GM12878 (cell line): ENCODE measurements around the gene BBS2. TPM values are rescaled to one million over a fixed set of nuclear protein-coding genes. Genes with fewer than 3 reads are reported as not detected.

Experiments
- ATAC-seq: fragments of 200-7000 bp; cut with Tn5 transposase; 3 replicates; pipeline ENCODE4 v1.9.1; 2020; ENCODE audit warnings: mild to moderate bottlenecking, moderate library complexity
- BruUV-seq: library from RNA; stranded (reverse); fragments of 400-500 nt; replicated peaks from 2 replicates; lab custom pipeline; 2021; lab: Mats Ljungman, UMichigan
- CTCF ChIA-PET: fragments of 300-600 bp; sonication (Branson Sonifier 250); formaldehyde crosslinking; extraction: SDS; loops from one replicate; lab custom pipeline; 2021; ENCODE audit warnings: inconsistent platforms; lab: Yijun Ruan, JAX
- POLR2A ChIA-PET: fragments of 350-600 bp; formaldehyde crosslinking; extraction: SDS; loops from one replicate; lab custom pipeline; 2021; ENCODE audit warnings: inconsistent platforms; lab: Charles Lee
- RAD21 ChIA-PET: fragments of 300-600 bp; sonication (Branson Sonifier 250); formaldehyde crosslinking; loops from one replicate; lab custom pipeline; 2023; ENCODE audit warnings: antibody characterized with exemption; ENCODE audit not compliant: unreplicated experiment; lab: Charles Lee
- SMC1A ChIA-PET: fragments of 300-600 bp; sonication (Branson Sonifier 250); formaldehyde crosslinking; loops from one replicate; lab custom pipeline; 2023; ENCODE audit not compliant: unreplicated experiment, uncharacterized antibody; lab: Charles Lee
- DNase-seq: peaks from one replicate; pipeline ENCODE4 v3.0.0-alpha.2; 2011; ENCODE audit warnings: low read depth, low spot score
- FAIRE-seq: peaks from 3 replicates; lab custom pipeline; 2011; peaks lifted over from hg19 to GRCh38; lab: Jason Lieb, UNC
- H2AFZ ChIP-seq: 2 replicates; pipeline ENCODE4 v1.6.0; 2011; ENCODE audit warnings: low read depth, low read length, control low read depth; ENCODE audit not compliant: control insufficient read depth
- H3K27ac ChIP-seq: 2 replicates; pipeline ENCODE4 v1.5.1; 2011; ENCODE audit warnings: control low read depth; ENCODE audit not compliant: control insufficient read depth, insufficient read depth
- H3K27me3 ChIP-seq, 2 experiments: replicated peaks in 1 of 2; 2 replicates each; pipeline versions ENCODE4 v1.6.0 to v1.6.1; 2011; ENCODE audit warnings: low read length in 1 of 2; ENCODE audit not compliant: control insufficient read depth in 2 of 2, insufficient read depth in 2 of 2
- H3K36me3 ChIP-seq, 2 experiments: 2 replicates each; pipeline ENCODE4 v1.5.1; 2011; ENCODE audit warnings: low read length in 1 of 2; ENCODE audit not compliant: control insufficient read depth in 2 of 2, insufficient read depth in 2 of 2
- H3K4me1 ChIP-seq: 2 replicates; pipeline ENCODE4 v1.6.1; 2011; ENCODE audit warnings: mild to moderate bottlenecking, low read length, moderate library complexity, mixed read lengths; ENCODE audit not compliant: control insufficient read depth, insufficient read depth
- H3K4me2 ChIP-seq: 2 replicates; pipeline ENCODE4 v1.6.0; 2011; ENCODE audit warnings: control low read depth; ENCODE audit not compliant: control insufficient read depth, insufficient read depth
- H3K4me3 ChIP-seq: fragments of 200-600 bp; sonication (generic); 2 replicates; pipeline ENCODE4 v1.5.1; 2016
- H3K79me2 ChIP-seq: 2 replicates; pipeline ENCODE4 v1.6.0; 2011; ENCODE audit warnings: low read length; ENCODE audit not compliant: control insufficient read depth, insufficient read depth
- H3K9ac ChIP-seq: 2 replicates; pipeline ENCODE4 v1.8.0; 2011; ENCODE audit warnings: low read length, control low read depth, mixed read lengths; ENCODE audit not compliant: control insufficient read depth, insufficient read depth
- H3K9me3 ChIP-seq: replicated peaks from 3 replicates; pipeline ENCODE4 v1.5.1; 2011; ENCODE audit warnings: mild to moderate bottlenecking, low read length; ENCODE audit not compliant: control insufficient read depth, insufficient read depth
- H4K20me1 ChIP-seq: 2 replicates; pipeline ENCODE4 v1.6.0; 2011; ENCODE audit not compliant: control insufficient read depth, insufficient read depth
- MXI1 ChIP-seq: fragments of 150-350 bp; IDR thresholded peaks from 2 replicates; pipeline ENCODE4 v1.6.1; 2011; ENCODE audit warnings: low read depth, mild to moderate bottlenecking, inconsistent platforms, low read length, improper control_type of control experiment
- NR2F1 ChIP-seq: fragments of 450-650 bp; conservative IDR thresholded peaks from 2 replicates; pipeline ENCODE4 v1.6.1; 2017; ENCODE audit warnings: mild to moderate bottlenecking
- ZBTB40 ChIP-seq: fragments of 450-650 bp; IDR thresholded peaks from 2 replicates; pipeline ENCODE4 v1.6.1; 2016; ENCODE audit warnings: mild to moderate bottlenecking, moderate library complexity, borderline replicate concordance
- WGBS: methylation state at CpG from one replicate; pipeline ENCODE4 v1.1.6; 2016; ENCODE audit warnings: low lambda C conversion rate; ENCODE audit not compliant: insufficient replicate concordance, insufficient coverage; ENCODE audit errors: missing lambda C conversion rate; 5-methylcytosine and 5-hydroxymethylcytosine counted together
- in situ Hi-C: fragments of 300-500 bp; cut with MboI; formaldehyde crosslinking; loops from 9 replicates; pipeline ENCODE4 v1.14.3; 2018; ENCODE audit warnings: mixed read lengths
- intact Hi-C: fragments of 100-400 bp; cut with micrococcal nuclease; formaldehyde crosslinking; loops from one replicate; pipeline ENCODE4 v1.14.2; 2022; ENCODE audit not compliant: unreplicated experiment
- polyA plus RNA-seq, 11 experiments: library from polyadenylated mRNA; depleted of rRNA in 4 of 11; unstranded in 6 of 11; stranded (reverse) in 5 of 11; fragments of >200 nt; fragmentation: Nextera tagmentation in 4 of 11; fragmentation: Illumina TruSeq in 1 of 11; extraction: Ambion mirVana in 4 of 11; extraction: Trizol in 1 of 11; gene quantifications; 1 replicate in 1 of 11; 2 replicates in 10 of 11; pipeline versions ENCODE4 v1.2.1 to v1.2.3, GENCODE V29; 2011 to 2016; ENCODE audit warnings: inconsistent platforms in 2 of 11, missing spikeins in 2 of 11, low read depth in 1 of 11
- total RNA-seq, 4 experiments: library from RNA; depleted of rRNA in 3 of 4; stranded (reverse); fragments of >200 nt in 3 of 4; fragmentation: Illumina TruSeq in 1 of 4; extraction: Trizol in 1 of 4; gene quantifications; 2 replicates each; pipeline versions ENCODE4 v1.2.1 to v1.2.3, GENCODE V29; 2013 to 2021

The BBS2 gene
- total and polyA plus RNA-seq, 10 of the 15 experiments (the other 5 are each of a cell fraction or from before 2014, with no cell fraction given): 4.9 to 38.3 (median 16.4) TPM

- TF ChIP-seq MXI1: no peak
- no peak for TF ChIP-seq ZBTB40
These were observed 41.3 kb upstream of the BBS2 start (continued) for GRCh38 chr16:56561126-56561525.

DNA sequence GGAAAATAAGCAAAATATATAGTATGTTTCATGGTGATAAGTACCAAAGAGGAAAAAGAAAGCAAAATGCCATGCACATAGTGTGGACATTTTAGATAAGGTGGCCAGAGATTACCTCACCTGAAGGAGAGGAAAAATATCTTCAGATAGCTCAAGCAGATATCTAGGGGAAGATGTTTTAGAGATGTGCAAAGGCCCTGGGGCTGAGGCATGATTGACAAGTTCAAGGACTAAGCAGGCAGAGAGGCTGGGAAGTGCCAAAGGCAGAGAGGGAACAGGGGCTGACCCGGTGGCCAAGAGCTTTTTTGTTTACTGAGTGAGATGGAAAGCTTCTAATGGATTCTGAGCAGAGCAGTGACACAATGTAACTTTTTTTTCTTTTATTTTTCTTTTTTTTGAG is 40.6 kb upstream of the BBS2 start:
- in situ Hi-C loops: no loop called here
- CTCF ChIA-PET: interaction anchor here (1.6 kb wide), 1 partner anchor 141 kb away, joined by 3 read pairs; no protein-coding TSS in a partner anchor
- 46% methylated on average over 1 of the region's 1 CpG for WGBS
- H3K9me3 ChIP-seq: no peaks in the 10 kb centered on the region
- POLR2A ChIA-PET: no interaction called here
- RAD21 ChIA-PET: no interaction called here
- DNase-seq (no peak), FAIRE-seq (no peak), ATAC-seq (no peak)
- no peaks in the 10 kb centered on the region for H4K20me1 ChIP-seq
- H3K4me1 ChIP-seq: no peaks in the 10 kb centered on the region
- H3K9ac ChIP-seq: no peak overlapping the region
- no peaks in the 10 kb centered on the region for H3K36me3 ChIP-seq
- no peak overlapping the region for H2AFZ ChIP-seq
- SMC1A ChIA-PET: interaction anchor here (1.3 kb wide), 1 partner anchor 13 kb away, joined by 4 read pairs; no protein-coding TSS in a partner anchor
- no peak overlapping the region for H3K4me3 ChIP-seq
- H3K27ac ChIP-seq: no peak overlapping the region
- no peak for TF ChIP-seq NR2F1
- no TSS peak for BruUV-seq
- no peak overlapping the region for H3K4me2 ChIP-seq
- no peaks in the 10 kb centered on the region for H3K79me2 ChIP-seq
- intact Hi-C loops: no loop called here
- no peaks in the 10 kb centered on the region; a peak in 2 of 4 replicates for H3K27me3 ChIP-seq
